WERI-Rb-1 (cell line): Measurements from ENCODE around the gene DEPDC5.

Experiments
- DNase-seq: peaks from one replicate; pipeline ENCODE4 v3.0.0-alpha.2; 2020
- H3K27ac ChIP-seq: fragments of 250-450 bp; sonication (Bioruptor Pico); 2 replicates; pipeline ENCODE4 v1.5.1; 2020; ENCODE audit warnings: mild to moderate bottlenecking, moderate library complexity
- H3K27me3 ChIP-seq: fragments of 250-450 bp; sonication (Bioruptor Pico); 2 replicates; pipeline ENCODE4 v1.5.1; 2021; ENCODE audit warnings: mild to moderate bottlenecking, low read depth, moderate library complexity; ENCODE audit not compliant: insufficient read depth, severe bottlenecking
- H3K36me3 ChIP-seq: fragments of 250-450 bp; sonication (Bioruptor Pico); 2 replicates; pipeline ENCODE4 v1.5.1; 2020; ENCODE audit warnings: mild to moderate bottlenecking, moderate library complexity
- H3K4me3 ChIP-seq: 2 replicates; pipeline ENCODE4 v1.5.1; 2011; ENCODE audit warnings: low read depth, mild to moderate bottlenecking, control low read depth, low read length
- H3K9me3 ChIP-seq: fragments of 250-450 bp; sonication (Bioruptor Pico); 2 replicates; pipeline ENCODE4 v1.5.1; 2021; ENCODE audit warnings: mild to moderate bottlenecking, moderate library complexity; ENCODE audit not compliant: severe bottlenecking
- TF ChIP-seq, protein P1 (sequence below): IDR thresholded peaks from 2 replicates; pipeline ENCODE4 v1.5.1; 2011; ENCODE audit warnings: low read depth, mild to moderate bottlenecking, control low read depth, inconsistent platforms, low read length

DEPDC5 gene

DNA sequence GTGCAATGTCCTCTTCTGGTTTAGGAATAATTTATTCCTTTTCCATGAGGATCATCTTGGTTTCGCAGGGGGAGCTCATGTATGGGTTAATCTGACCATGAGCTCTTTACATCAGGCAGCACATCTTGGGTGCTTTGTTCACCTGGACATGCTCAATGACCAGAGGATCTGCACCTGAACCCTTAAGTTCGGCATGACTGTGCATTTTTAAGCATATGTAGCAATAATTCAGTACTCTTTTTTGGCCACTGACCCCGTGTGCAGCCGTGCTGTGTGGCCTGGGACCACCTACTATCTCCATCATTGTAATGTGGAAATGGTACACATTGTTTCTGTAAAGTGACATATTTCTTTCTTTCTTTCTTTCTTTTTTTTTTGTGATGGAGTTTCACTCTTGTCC lies 62.9 kb downstream of the DEPDC5 start:
- Histone ChIP-seq H3K36me3 (peaks cover 59% of the 10 kb centered on the region), H3K4me3 (no peak overlapping the region), H3K9me3 (no peaks in the 10 kb centered on the region), H3K27me3 (no peaks in the 10 kb centered on the region), H3K27ac (no peak overlapping the region)
- no peak for DNase-seq
- TF ChIP-seq, protein P1, sequence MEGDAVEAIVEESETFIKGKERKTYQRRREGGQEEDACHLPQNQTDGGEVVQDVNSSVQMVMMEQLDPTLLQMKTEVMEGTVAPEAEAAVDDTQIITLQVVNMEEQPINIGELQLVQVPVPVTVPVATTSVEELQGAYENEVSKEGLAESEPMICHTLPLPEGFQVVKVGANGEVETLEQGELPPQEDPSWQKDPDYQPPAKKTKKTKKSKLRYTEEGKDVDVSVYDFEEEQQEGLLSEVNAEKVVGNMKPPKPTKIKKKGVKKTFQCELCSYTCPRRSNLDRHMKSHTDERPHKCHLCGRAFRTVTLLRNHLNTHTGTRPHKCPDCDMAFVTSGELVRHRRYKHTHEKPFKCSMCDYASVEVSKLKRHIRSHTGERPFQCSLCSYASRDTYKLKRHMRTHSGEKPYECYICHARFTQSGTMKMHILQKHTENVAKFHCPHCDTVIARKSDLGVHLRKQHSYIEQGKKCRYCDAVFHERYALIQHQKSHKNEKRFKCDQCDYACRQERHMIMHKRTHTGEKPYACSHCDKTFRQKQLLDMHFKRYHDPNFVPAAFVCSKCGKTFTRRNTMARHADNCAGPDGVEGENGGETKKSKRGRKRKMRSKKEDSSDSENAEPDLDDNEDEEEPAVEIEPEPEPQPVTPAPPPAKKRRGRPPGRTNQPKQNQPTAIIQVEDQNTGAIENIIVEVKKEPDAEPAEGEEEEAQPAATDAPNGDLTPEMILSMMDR: no peak

DNA sequence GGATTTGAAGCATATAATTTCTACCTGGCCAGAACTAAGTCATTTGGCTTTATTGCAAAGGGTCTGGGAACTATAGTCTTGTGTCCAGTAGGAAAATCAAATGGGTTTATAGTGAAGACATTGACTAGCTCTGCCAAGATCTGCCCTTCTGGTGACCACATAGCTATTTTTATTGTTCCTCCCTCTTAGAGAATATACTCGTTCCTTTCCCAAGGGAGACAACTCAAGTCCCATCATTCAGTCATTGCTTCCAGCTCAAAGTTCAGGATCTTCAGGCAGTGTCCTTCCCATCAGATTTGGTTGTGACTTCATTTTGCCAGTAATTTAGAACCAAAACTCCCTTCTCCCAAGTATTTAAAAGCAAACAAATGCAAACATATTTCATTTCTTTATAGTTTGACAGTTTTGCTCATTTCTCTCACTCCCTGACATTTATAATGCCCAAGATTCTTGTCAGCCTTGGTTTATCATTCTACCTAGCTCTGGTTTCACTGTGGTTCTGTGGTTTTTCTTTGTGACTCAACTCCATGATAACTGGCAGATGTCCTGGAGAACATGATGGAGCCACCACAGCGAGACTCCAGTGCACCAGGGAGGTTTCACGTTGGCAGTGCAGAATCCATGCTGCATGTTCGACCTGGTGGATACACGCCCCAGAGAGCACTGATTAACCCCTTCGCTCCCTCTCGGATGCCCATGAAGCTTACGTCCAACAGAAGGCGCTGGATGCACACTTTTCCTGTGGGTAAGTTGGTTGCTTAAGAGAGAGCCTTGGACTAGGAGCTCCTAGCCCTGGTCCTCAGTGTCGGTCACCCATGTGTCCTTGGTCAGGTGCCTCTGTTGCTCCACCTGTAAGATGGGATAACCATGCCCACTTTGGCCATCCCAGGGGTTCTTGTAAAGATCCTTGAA lies 64.9 kb downstream of the DEPDC5 start:
- TF ChIP-seq, protein P1: 0 out of 2 replicates have a peak, but pooled peaks have one; percentile 14
- Histone ChIP-seq H3K4me3 (no peak overlapping the region), H3K9me3 (no peaks in the 10 kb centered on the region), H3K27me3 (no peaks in the 10 kb centered on the region), H3K36me3 (peaks cover 73% of the 10 kb centered on the region), H3K27ac (no peak overlapping the region)
- no peak for DNase-seq

DNA sequence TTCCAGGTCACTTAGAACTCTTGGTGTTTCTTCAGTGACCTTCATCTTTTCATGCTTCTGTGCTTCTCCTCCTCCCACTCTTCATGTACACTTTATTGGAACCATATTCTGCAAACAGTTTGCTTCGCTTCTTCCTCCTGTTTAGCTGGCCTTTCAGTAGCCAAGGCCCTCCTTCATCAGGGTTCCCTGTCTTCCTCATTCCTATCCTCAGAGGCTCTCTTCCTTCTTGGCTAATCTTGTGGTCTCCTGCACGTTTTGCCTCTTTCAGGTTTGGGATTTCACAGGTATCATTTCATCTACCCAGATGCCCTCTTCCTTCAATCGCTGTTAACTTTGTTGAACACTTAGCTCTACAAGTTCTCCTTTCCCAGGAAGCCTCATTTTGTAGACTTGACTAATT lies 66.8 kb downstream of the DEPDC5 start:
- H3K27me3 ChIP-seq: no peaks in the 10 kb centered on the region
- H3K4me3 ChIP-seq: no peak overlapping the region
- no peak overlapping the region for H3K27ac ChIP-seq
- TF ChIP-seq, protein P1: no peak
- no peaks in the 10 kb centered on the region for H3K9me3 ChIP-seq
- no peak for DNase-seq
- H3K36me3 ChIP-seq: peaks cover 67% of the 10 kb centered on the region

DNA sequence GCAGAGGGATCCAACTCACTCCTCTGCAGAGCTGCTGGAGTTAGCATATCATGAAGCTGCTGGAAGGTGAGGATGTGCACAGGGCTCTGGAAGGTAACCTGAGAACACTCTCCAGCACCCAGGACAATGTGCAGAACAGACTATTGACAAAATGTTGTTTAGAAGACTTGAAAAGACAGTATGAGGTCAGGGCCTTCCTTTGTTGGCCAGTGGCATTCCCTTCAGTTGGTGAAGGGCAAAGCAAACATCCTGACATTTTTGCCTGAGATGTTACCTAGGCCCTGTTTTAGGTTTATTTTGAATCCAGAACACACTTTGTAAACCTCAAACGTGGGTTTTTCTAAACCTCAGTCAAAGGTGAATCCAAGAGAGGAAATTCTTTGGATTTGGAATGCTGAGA lies 67.8 kb downstream of the DEPDC5 start:
- Histone ChIP-seq H3K9me3 (no peaks in the 10 kb centered on the region), H3K27ac (no peak overlapping the region), H3K36me3 (peaks cover 62% of the 10 kb centered on the region), H3K4me3 (no peak overlapping the region), H3K27me3 (no peaks in the 10 kb centered on the region)
- no peak for DNase-seq
- TF ChIP-seq, protein P1: no peak

DNA sequence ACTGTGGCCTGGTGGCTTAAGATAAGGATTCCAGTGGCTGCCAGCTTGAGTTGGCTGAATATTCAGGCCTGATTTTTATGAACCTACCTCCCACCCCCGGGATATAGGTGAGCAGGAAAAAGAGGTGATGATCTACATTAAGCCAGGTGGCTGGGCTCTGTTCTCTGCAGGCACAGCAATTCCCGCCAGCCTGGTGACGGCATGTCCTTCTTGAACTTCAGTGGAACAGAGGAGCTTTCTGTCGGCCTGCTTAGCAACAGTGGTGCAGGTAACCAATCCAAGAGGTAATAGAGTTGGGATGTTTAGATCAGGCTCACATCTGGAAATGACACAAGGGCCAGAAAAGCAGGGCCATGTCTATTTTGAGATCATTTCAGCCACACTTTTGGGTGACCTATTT lies 68.7 kb downstream of the DEPDC5 start:
- TF ChIP-seq, protein P1: no peak
- no peak overlapping the region for H3K27ac ChIP-seq
- no peaks in the 10 kb centered on the region for H3K9me3 ChIP-seq
- H3K36me3 ChIP-seq: peaks cover 55% of the 10 kb centered on the region
- no peaks in the 10 kb centered on the region for H3K27me3 ChIP-seq
- DNase-seq: no peak
- no peak overlapping the region for H3K4me3 ChIP-seq
